ENCODE data around the gene MCEE. TPM values are rescaled to one million over a fixed set of nuclear protein-coding genes. Genes with fewer than 3 reads are reported as not detected.
"Not testable (repeated sequence)": the region's sequence is repeated elsewhere in the genome, so short reads cannot be mapped to it uniquely, and the experiment has no call there.

Gene MCEE
- 10 to 100 TPM in 4 of 6 donors, 1 to 10 TPM in 2; 6.8 to 37.7 (median 18.6) TPM for total RNA-seq

- Histone ChIP-seq H3K27me3 (no peaks in the 10 kb centered on the region), H3K9me3 (no peaks in the 10 kb centered on the region), H3K4me3 (peak within 1 kb of the TSS; percentile 71 to 97 (median 86)), H3K36me3 (peaks cover 8 to 23% (median 10%) of the 10 kb centered on the region in 4 donors), H3K4me1 (peaks cover 25 to 40% (median 31%) of the 10 kb centered on the region in 4 donors), H3K27ac (peak within 1 kb of the TSS; percentile 88 to 97 (median 90))
- peak; percentile 27 to 48 for TF ChIP-seq POLR2AphosphoS5 (IDR thresholded peaks at IDR 0.05)
- peak in 1 of 6 experiments; percentile 1 for TF ChIP-seq CTCF (IDR thresholded peaks at IDR 0.05)
- TF ChIP-seq POLR2A (IDR thresholded peaks at IDR 0.05), result peak in 3 of 4 donors; percentile 27 to 69 (median 54)
- peak in 1 of 4 donors; percentile 23 for TF ChIP-seq EP300 (IDR thresholded peaks at IDR 0.05)
- 0 to 1% methylated on average over 20 to 60 of the region's 67 CpGs for WGBS, 2 donors
- ATAC-seq (ENCODE audit: low FRiP score in 2 of 2) (peak; percentile 99), DNase-seq (peak; percentile 92 to 95)
Observed at GRCh38 chr2:71130152-71130904, at the start of gene MCEE, which contains the start of gene MPHOSPH10. MCEE (minus strand) TSS chr2:71130229; CDS start chr2:71130219, 10 bp downstream. MPHOSPH10 (plus strand) TSS chr2:71130634; CDS start chr2:71130666, 32 bp downstream.

- not testable (repeated sequence) for ATAC-seq (ENCODE audit: low FRiP score in 2 of 2)
Observed at GRCh38 chr2:71178836-71179235, 48.8 kb upstream of the MCEE start.

GRCh38 chr2:71174207-71174606 is 44.2 kb upstream of the MCEE start:
- no peak overlapping the region for H3K27ac ChIP-seq
- H3K27me3 ChIP-seq, result no peaks in the 10 kb centered on the region
- no peak for ATAC-seq (ENCODE audit: low FRiP score in 2 of 2)
- DNase-seq, result no peak
- WGBS, 2 donors, result 49 to 65% methylated on average over 3 of the region's 3 CpGs
- H3K4me3 ChIP-seq, result no peak overlapping the region
- TF ChIP-seq POLR2A (IDR thresholded peaks at IDR 0.05) (no peak), CTCF (IDR thresholded peaks at IDR 0.05) (no peak), EP300 (IDR thresholded peaks at IDR 0.05) (no peak), POLR2AphosphoS5 (IDR thresholded peaks at IDR 0.05) (no peak)
- H3K4me1 ChIP-seq, result no peaks in the 10 kb centered on the region
- H3K9me3 ChIP-seq, result no peaks in the 10 kb centered on the region
- H3K36me3 ChIP-seq, result no peaks in the 10 kb centered on the region

More at GRCh38 chr2:71178836-71179235, 48.8 kb upstream of the MCEE start:
- not testable (repeated sequence) for H3K4me3 ChIP-seq, H3K4me1 ChIP-seq, H3K36me3 ChIP-seq, H3K27me3 ChIP-seq, DNase-seq, H3K27ac ChIP-seq, H3K9me3 ChIP-seq
- WGBS, 2 donors, result 70 to 75% methylated on average over 8 of the region's 8 CpGs

GRCh38 chr2:71173096-71173495 is 43.1 kb upstream of the MCEE start:
- no peak for TF ChIP-seq POLR2AphosphoS5 (IDR thresholded peaks at IDR 0.05)
- Histone ChIP-seq H3K27me3 (no peaks in the 10 kb centered on the region), H3K4me1 (no peaks in the 10 kb centered on the region), H3K27ac (no peak overlapping the region), H3K9me3 (no peaks in the 10 kb centered on the region), H3K4me3 (no peak overlapping the region), H3K36me3 (no peaks in the 10 kb centered on the region)
- WGBS, 2 donors, result 50 to 69% methylated on average over 1 of the region's 1 CpG
- DNase-seq (no peak), ATAC-seq (ENCODE audit: low FRiP score in 2 of 2) (no peak)

DNA sequence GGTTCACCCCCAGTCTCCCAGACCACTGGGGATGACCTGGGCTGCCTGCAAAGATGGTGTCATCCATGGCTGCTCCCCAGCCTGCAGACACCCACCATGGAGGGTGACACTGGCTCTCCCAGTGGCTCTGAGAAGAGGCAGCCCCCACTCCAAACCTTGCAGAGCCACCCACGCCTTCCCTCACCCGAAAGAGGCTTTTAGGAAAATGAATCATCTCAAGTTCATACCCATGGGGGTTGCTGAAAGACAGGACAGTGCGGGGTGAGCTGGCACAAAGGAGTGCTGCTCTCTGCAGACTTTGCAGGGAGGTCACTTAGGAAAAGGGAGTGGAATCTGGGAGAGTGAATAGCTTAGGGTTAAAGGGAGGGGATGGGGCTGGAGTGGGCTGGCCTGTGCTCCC is 36.8 kb upstream of the MCEE start:
- ATAC-seq (ENCODE audit: low FRiP score in 2 of 2) (no peak), DNase-seq (no peak)
- H3K4me3 ChIP-seq, result no peak overlapping the region
- WGBS, 2 donors, result 79 to 95% methylated on average over 3 of the region's 3 CpGs
- H3K36me3 ChIP-seq, result no peaks in the 10 kb centered on the region
- H3K27me3 ChIP-seq, result no peaks in the 10 kb centered on the region
- TF ChIP-seq POLR2A (IDR thresholded peaks at IDR 0.05) (no peak), CTCF (IDR thresholded peaks at IDR 0.05) (no peak), POLR2AphosphoS5 (IDR thresholded peaks at IDR 0.05) (no peak), EP300 (IDR thresholded peaks at IDR 0.05) (no peak)
- H3K27ac ChIP-seq, result no peak overlapping the region
- no peaks in the 10 kb centered on the region for H3K9me3 ChIP-seq
- no peaks in the 10 kb centered on the region for H3K4me1 ChIP-seq
